Activated CD4-positive, alpha-beta memory T cell treated with anti-CD3 and anti-CD28 coated beads for 36 hours (primary cell): ENCODE data around the gene ABAT. TPM values are rescaled to one million over a fixed set of nuclear protein-coding genes. Genes with fewer than 3 reads are reported as not detected.
"Not testable (repeated sequence)": the region's sequence is repeated elsewhere in the genome, so short reads cannot be mapped to it uniquely, and the experiment has no call there.

Experiments used
- CTCF ChIA-PET: fragments of 350-600 bp; sonication (Branson Sonifier 250); formaldehyde crosslinking; loops from one replicate; lab custom pipeline; 2021; ENCODE audit warnings: antibody characterized with exemption, inconsistent platforms; lab: Charles Lee
- POLR2A ChIA-PET: fragments of 350-600 bp; sonication (Branson Sonifier 250); formaldehyde crosslinking; loops from one replicate; lab custom pipeline; 2021; ENCODE audit warnings: antibody characterized with exemption; lab: Charles Lee
- DNase-seq: peaks from one replicate; pipeline ENCODE4 v3.0.0-alpha.2; 2020
- H3K27ac Mint-ChIP-seq: one replicate; pipeline ENCODE4 v1.8.0; 2021; ENCODE audit warnings: mixed read lengths
- H3K27me3 Mint-ChIP-seq: one replicate; pipeline ENCODE4 v1.8.0; 2021; ENCODE audit warnings: mixed read lengths
- H3K36me3 Mint-ChIP-seq: one replicate; pipeline ENCODE4 v1.8.0; 2021; ENCODE audit warnings: mixed read lengths
- H3K4me1 Mint-ChIP-seq: one replicate; pipeline ENCODE4 v1.8.0; 2021; ENCODE audit warnings: low read depth, mixed read lengths
- H3K4me3 Mint-ChIP-seq: one replicate; pipeline ENCODE4 v1.8.0; 2021; ENCODE audit warnings: mild to moderate bottlenecking, mixed read lengths
- H3K9me3 Mint-ChIP-seq: one replicate; pipeline ENCODE4 v1.8.0; 2021; ENCODE audit warnings: mixed read lengths
- intact Hi-C: fragments of 100-400 bp; cut with micrococcal nuclease; formaldehyde crosslinking; loops from one replicate; pipeline ENCODE4 v1.15.1; 2023
- total RNA-seq, 2 experiments: library from RNA; stranded (reverse); gene quantifications; one replicate each; pipeline ENCODE4 v1.2.3, GENCODE V29; 2021

ABAT gene
- total RNA-seq, 2 experiments from 2014 or later: 8.7 to 10.0 TPM

DNA sequence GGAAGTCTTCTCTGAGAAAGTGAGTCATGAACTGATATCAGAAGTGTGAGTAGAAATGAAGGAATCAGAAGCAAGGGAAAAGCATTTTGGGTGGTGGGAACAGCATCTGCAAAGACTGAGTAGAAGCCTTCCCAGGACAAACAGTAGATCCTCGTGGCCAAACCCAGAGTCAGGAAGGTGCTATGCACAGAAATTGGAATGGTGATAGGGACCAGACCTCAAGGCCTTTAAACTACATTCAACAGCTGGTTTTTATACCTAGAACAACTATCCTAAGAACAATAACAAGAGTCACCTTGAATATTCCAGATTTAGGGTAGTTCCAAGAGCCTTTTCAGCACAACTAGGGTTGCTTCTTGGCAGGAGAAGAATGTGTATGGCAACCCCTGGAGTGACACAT, 15.3 kb downstream of the ABAT start:
- H3K27me3 Mint-ChIP-seq: no peaks in the 10 kb centered on the region

DNA sequence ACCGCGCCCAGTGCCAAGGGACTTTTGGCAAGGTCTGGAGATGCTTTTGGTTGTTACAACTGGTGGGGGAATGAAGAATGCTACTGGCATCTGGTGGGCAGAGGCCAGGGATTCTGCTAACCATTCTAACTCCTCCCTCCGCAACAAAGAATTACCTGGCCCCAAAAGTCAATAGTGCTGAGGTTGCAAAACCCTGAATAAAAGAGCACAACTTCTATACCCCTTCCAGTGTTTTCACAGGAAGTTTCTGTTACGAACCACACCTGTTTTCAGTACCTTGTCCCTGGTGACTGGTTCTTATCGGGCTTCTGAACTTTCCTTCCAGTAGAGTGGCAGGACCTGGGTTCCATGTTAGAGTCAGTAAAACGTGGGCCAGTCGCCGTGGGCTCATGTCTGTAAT, 17.3 kb downstream of the ABAT start:
- ChIA-PET CTCF (interaction anchor here (1.4 kb wide), 1 partner anchor 37 kb away, joined by 4 read pairs; no protein-coding TSS in a partner anchor), POLR2A (no interaction called here)
- DNase-seq: no peak
- Mint-ChIP-seq H3K9me3 (peaks cover 16% of the 10 kb centered on the region), H3K27ac (no peak overlapping the region), H3K27me3 (no peaks in the 10 kb centered on the region), H3K4me3 (no peak overlapping the region), H3K36me3 (peaks cover 29% of the 10 kb centered on the region), H3K4me1 (no peaks in the 10 kb centered on the region)
- intact Hi-C loops: no loop called here

More for the DNA sequence above, 15.3 kb downstream of the ABAT start:
- DNase-seq: no peak
- ChIA-PET CTCF (no interaction called here), POLR2A (no interaction called here)
- H3K27ac Mint-ChIP-seq: no peak overlapping the region
- intact Hi-C loops: no loop called here
- no peak overlapping the region for H3K4me3 Mint-ChIP-seq
- peaks cover 32% of the 10 kb centered on the region for H3K36me3 Mint-ChIP-seq
- no peaks in the 10 kb centered on the region for H3K4me1 Mint-ChIP-seq
- peaks cover 16% of the 10 kb centered on the region for H3K9me3 Mint-ChIP-seq

DNA sequence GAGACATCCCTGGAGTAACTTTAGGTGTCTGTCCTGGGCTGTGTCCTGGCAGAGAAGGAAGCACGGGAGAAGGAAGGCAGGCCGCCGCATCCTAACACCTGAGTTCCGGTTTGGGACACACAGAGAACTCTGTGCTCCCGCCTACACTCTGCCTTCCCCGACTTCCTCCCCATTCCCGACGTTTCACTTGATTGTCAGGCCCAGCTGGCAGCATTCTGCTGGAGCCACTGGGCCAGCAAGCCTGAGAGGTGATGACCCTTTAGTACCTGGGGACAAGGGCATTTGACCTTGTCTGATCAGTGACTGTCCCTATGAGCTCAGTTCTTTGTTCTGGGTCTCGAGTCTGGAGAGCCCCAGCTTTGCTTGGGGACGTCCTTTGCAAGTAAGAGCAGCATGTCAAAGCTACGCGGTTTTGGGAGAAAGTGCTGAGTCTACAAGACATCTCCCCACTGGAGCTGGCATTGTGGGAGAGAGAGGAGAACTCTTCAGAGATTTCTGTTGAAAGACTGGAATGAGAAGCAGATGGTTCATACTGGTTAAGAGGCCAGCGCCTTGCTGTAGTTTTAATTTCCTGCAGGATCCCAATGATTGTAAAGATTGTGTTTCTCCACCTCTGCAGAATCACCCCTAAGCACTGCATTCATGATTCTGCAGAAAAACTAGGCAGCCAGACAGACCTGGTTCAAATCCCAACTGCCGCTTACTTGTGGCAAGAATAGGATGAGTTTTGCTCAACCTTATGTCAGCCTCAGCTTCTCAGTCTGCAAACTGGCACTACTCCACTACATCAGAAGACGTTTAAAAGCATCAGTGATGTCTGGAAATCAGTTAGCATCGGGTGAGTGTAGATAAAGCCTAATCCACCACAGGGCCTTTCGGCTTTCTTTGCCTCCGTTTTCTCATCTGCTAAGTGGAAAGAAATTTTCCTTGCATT, 20.6 kb downstream of the ABAT start:
- POLR2A ChIA-PET: no interaction called here
- Mint-ChIP-seq H3K36me3 (peaks cover 10% of the 10 kb centered on the region), H3K4me1 (no peaks in the 10 kb centered on the region), H3K27ac (no peak overlapping the region), H3K27me3 (no peaks in the 10 kb centered on the region), H3K9me3 (peaks cover 2% of the 10 kb centered on the region), H3K4me3 (no peak overlapping the region)
- CTCF ChIA-PET: interaction anchor here (0.6 to 1.5 kb wide), 2 partner anchors 40 to 198 kb away, joined by 3 read pairs; no protein-coding TSS in a partner anchor
- intact Hi-C loops: no loop called here
- no peak for DNase-seq

DNA sequence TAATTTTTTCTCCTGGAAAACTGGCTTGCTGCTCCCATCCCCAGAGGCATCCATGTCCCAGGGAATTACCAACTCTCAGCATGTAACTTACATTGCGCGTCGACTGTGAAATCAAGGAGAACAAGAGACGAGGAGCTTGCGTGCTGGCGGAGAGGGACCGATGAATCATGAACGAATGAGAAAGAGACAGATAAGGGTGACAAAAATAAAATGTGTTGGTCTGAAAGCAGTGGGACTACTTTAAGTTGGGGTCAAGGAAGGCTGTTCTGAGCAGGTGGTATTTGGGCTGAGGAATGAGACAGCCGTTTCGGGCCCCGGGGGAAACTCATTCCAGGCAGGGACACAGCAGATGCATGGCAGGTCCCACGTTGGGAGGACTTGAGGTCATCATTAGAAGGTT, 22.5 kb downstream of the ABAT start:
- H3K4me1 Mint-ChIP-seq: no peaks in the 10 kb centered on the region
- DNase-seq: no peak
- CTCF ChIA-PET: no interaction called here
- H3K4me3 Mint-ChIP-seq: no peak overlapping the region
- H3K27me3 Mint-ChIP-seq: no peaks in the 10 kb centered on the region
- POLR2A ChIA-PET: no interaction called here
- no peaks in the 10 kb centered on the region for H3K9me3 Mint-ChIP-seq
- intact Hi-C loops: no loop called here
- H3K36me3 Mint-ChIP-seq: peaks cover 1% of the 10 kb centered on the region
- no peak overlapping the region for H3K27ac Mint-ChIP-seq

DNA sequence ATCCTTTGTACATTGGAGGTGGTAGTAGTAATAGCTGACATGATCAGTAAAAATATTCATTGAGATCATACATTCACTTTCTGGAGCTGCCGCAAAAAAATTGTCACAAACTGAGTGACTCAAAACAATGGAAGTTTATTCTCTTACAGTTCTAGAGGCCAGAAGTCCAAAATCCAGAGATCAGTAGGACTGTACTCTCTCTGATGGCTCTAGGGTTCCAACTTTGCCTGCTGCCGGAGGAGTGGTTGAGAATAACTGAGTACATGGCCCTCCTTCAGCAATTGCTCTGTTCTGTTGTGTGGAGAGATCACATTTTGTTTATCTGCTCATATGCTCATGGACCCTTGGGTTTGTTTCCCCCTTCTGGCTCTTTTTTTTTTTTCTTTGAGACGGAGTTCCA, 23.5 kb downstream of the ABAT start:
- Mint-ChIP-seq H3K9me3 (no peaks in the 10 kb centered on the region), H3K27ac (no peak overlapping the region), H3K36me3 (peaks cover 5% of the 10 kb centered on the region), H3K4me1 (no peaks in the 10 kb centered on the region), H3K27me3 (no peaks in the 10 kb centered on the region), H3K4me3 (no peak overlapping the region)
- no peak for DNase-seq
- intact Hi-C loops: no loop called here
- ChIA-PET CTCF (no interaction called here), POLR2A (no interaction called here)

DNA sequence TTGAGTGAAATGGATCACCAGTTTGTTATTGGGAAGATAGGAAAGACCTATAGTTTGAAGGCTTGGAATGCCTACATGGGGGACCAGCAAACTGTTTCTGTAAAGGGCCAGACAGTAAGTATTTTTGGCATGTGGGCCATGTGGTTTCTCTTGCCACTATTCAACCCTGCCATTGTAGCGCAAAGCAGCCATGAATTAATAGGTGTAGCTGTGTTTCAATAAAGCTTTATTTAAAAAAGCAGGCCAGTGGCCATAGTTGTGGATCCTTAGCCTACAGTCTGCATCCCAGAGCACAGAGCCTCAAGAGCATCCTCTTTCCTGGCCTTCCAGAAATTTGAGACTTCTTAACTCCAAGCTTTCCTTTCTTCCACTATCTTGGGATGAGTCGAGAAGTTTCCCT, 29.3 kb downstream of the ABAT start:
- CTCF ChIA-PET: no interaction called here
- Mint-ChIP-seq H3K27me3 (no peaks in the 10 kb centered on the region), H3K4me1 (peaks cover 5% of the 10 kb centered on the region), H3K36me3 (peaks cover 4% of the 10 kb centered on the region), H3K4me3 (no peak overlapping the region), H3K27ac (no peak overlapping the region), H3K9me3 (no peaks in the 10 kb centered on the region)
- POLR2A ChIA-PET: no interaction called here
- intact Hi-C loops: no loop called here
- no peak for DNase-seq

DNA sequence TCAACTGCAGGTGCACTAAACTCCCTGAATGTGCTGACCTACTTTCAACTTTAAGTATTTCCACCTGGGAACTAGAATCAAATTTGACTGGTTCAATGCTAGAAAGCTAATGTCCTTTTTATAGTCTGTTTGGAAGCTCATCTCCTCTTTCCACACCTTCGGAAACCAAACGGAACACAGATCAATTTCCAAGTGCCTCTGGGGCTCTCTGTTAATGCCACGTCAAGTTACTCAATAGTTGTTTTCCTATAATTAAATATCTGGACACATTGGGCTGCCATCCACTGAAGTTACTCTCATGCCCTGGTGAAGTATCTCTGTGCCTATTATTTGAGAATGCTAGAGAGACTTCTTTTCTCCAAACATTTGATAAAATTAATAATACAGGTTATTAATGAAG, 29.7 kb downstream of the ABAT start:
- CTCF ChIA-PET: no interaction called here

DNA sequence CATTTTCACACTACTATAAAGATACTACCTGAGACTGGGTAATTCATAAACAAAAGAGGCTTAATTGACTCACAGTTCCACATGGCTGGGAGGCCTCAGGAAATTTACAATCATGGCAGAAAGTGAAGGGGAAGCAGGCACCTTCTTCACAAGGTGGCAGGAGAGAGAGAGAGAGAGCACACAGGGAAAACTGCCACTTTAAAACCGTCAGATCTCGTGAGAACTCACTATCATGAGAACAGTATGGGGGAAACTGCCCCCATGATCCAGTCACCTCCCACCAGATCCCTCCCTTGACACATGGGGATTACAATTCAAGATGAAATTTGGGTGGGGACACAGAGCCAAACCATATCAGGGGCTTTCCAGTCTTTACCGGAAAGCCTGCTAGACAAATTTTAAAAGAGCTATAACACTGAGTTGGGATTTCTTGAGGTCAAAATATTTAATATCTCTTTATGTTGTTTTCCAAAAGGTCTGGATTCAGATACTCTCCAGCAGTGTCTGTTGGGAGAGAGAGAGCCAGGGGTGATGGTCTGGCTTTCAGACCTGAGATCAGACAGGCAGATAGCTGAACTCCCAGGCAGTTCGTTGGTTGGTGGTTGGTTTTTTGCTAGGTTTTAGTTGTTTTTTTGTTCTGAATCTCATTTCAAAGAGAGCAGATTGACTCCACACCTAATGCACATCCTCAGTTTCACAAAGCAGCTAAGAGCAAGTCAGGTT, 30.8 kb downstream of the ABAT start:
- H3K27me3 Mint-ChIP-seq, H3K4me1 Mint-ChIP-seq, H3K4me3 Mint-ChIP-seq, POLR2A ChIA-PET, H3K9me3 Mint-ChIP-seq, H3K27ac Mint-ChIP-seq, intact Hi-C loops, H3K36me3 Mint-ChIP-seq, DNase-seq: not testable (repeated sequence)
- CTCF ChIA-PET: interaction anchor here (1.8 kb wide), 1 partner anchor 86 kb away, joined by 5 read pairs; no protein-coding TSS in a partner anchor

More for the DNA sequence above, 29.7 kb downstream of the ABAT start:
- POLR2A ChIA-PET: no interaction called here
- no peak for DNase-seq
- no peaks in the 10 kb centered on the region for H3K9me3 Mint-ChIP-seq
- H3K27me3 Mint-ChIP-seq: no peaks in the 10 kb centered on the region
- H3K27ac Mint-ChIP-seq: no peak overlapping the region
- H3K4me1 Mint-ChIP-seq: peaks cover 5% of the 10 kb centered on the region
- intact Hi-C loops: no loop called here
- no peak overlapping the region for H3K4me3 Mint-ChIP-seq
- H3K36me3 Mint-ChIP-seq: peaks cover 4% of the 10 kb centered on the region

DNA sequence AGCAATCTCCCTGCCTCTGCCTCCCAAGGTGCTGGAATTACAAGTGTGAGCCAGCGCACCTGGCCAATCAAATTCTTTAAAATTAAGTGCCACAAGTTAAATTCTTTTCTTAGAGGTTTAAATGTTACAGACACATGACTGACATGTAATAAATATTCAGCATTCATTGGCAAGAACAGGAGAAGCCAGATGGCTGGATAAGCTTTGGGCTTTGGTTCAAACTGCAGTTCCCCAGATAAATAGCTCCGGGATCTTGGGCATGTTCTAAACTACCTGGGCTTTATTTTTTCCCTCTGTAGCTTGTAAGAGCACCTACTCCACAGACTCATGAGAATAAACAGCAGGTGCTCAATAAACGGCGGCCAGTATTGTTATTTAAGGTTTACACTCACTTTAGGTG, 34.1 kb downstream of the ABAT start:
- no peak for DNase-seq
- CTCF ChIA-PET: no interaction called here

DNA sequence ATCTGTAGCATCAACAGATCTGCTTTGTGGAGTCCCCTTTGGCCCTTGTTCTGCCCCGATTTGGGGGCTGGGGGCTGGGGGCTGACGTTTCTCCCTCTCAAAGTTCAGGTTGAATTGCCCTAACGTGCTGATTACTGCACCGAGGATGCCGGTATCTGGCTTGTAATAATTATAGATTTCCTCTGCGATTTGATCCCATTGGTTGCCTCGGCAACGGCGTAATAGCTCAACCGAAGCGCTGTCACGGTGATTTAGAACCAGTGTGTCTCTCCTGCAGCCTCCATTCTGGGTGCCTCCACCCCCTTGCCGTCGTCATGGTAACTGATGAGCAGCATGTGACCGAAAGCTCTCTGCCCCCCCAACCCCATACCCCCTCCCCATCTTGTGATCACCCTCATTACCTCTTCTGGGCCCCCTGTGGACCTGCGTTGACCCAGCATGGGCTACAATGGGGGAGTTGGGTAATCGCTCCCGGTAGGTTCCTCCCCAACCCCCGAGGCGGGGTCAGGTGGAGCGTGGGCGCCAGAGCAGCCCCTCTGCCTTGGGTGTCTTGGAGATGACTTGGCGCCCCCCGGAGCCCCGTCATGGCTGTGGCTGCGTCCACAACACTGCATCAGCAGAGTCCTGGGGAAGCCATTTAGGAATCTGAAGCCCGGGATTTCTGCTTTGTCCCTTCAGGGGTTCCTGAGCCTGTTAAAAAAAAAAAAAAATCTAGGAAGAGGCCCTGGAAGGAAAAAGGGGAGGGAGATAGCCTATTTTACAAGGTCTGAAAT, 38.4 kb downstream of the ABAT start:
- no peak for DNase-seq
- Mint-ChIP-seq H3K27me3 (no peaks in the 10 kb centered on the region), H3K9me3 (peaks cover 8% of the 10 kb centered on the region), H3K4me3 (no peak overlapping the region), H3K27ac (no peak overlapping the region), H3K36me3 (peaks cover 23% of the 10 kb centered on the region), H3K4me1 (no peaks in the 10 kb centered on the region)
- ChIA-PET POLR2A (no interaction called here), CTCF (no interaction called here)
- intact Hi-C loops: no loop called here

More for the DNA sequence above, 34.1 kb downstream of the ABAT start:
- Mint-ChIP-seq H3K36me3 (peaks cover under 1% of the 10 kb centered on the region), H3K9me3 (no peaks in the 10 kb centered on the region), H3K27ac (no peak overlapping the region), H3K4me3 (no peak overlapping the region), H3K27me3 (no peaks in the 10 kb centered on the region), H3K4me1 (peaks cover 5% of the 10 kb centered on the region)
- intact Hi-C loops: no loop called here
- POLR2A ChIA-PET: no interaction called here

DNA sequence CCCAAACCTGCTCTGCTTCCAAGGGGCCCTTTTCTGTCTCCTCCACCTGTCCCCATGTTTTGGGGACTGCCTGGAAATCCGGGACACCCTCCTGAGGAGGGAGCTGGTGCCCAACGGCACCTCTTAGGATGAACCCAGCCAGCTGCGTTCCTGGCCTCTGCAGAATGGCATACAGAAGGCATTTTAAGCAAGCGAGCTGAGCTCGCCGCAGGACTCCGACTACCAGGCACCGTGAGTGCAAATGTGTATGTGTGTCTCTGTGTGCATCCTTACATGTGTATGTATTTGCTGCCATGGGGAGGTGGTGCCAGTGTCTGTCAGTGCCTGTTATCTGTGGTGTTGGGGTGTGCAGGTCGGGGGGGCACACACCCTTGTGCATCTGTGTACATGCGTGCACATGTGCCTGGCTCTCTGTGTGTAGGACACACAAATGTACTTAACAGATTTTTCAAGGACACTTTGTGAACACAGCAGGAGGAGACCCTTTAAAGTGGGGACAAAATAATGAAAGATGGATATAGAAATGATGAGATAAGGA, 39.3 kb downstream of the ABAT start:
- DNase-seq: no peak
- ChIA-PET POLR2A (no interaction called here), CTCF (no interaction called here)
- Mint-ChIP-seq H3K9me3 (peaks cover 8% of the 10 kb centered on the region), H3K27me3 (no peaks in the 10 kb centered on the region), H3K27ac (no peak overlapping the region), H3K4me1 (no peaks in the 10 kb centered on the region), H3K4me3 (no peak overlapping the region), H3K36me3 (peaks cover 27% of the 10 kb centered on the region)
- intact Hi-C loops: no loop called here

DNA sequence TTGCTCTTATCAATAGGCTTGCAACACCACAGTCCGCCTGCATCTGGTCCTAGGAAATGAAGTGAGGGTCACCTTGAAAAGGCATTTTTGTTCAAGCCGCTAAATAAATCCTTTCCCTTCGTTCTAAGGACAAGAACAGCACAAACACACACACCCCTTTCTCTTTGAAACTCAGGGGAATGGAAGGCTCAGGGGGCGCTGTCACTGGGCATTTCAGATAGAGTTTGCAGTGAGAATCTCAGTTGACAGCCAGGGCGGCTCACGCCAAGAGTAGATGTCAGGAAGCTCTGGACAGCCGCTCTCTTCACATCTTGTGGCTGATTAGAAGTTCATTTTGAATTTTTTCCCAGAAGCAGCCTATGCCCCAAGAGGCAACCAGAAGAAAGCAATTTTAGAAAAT, 39.8 kb downstream of the ABAT start:
- H3K4me1 Mint-ChIP-seq: no peaks in the 10 kb centered on the region
- H3K27ac Mint-ChIP-seq: no peak overlapping the region
- no peaks in the 10 kb centered on the region for H3K27me3 Mint-ChIP-seq
- DNase-seq: no peak
- ChIA-PET POLR2A (no interaction called here), CTCF (no interaction called here)
- no peak overlapping the region for H3K4me3 Mint-ChIP-seq
- peaks cover 8% of the 10 kb centered on the region for H3K9me3 Mint-ChIP-seq
- H3K36me3 Mint-ChIP-seq: peaks cover 27% of the 10 kb centered on the region
- intact Hi-C loops: no loop called here
